Transverse colon (tissue), 4 donors: ENCODE measurements around the gene SHH.

Experiments used
- CTCF ChIP-seq, 5 experiments: fragments of 200-600 bp in 3 of 5; fragments of 450-650 bp in 2 of 5; sonication (generic) in 3 of 5; IDR thresholded peaks; 1 replicate in 2 of 5; 2 replicates in 3 of 5; pipeline ENCODE4 v1.5.1; 2016 to 2017; ENCODE audit warnings: antibody characterized with exemption in 5 of 5, inconsistent platforms in 3 of 5, mild to moderate bottlenecking in 2 of 5, moderate library complexity in 1 of 5
- EP300 ChIP-seq: sonication (generic); formaldehyde crosslinking; IDR thresholded peaks from one replicate; pipeline ENCODE4 v1.6.1; 2017; ENCODE audit warnings: antibody characterized with exemption, low read depth
- POLR2A ChIP-seq: fragments of 450-650 bp; IDR thresholded peaks from one replicate; pipeline ENCODE4 v1.6.1; 2016; ENCODE audit warnings: antibody characterized with exemption, mild to moderate bottlenecking, moderate library complexity
- POLR2AphosphoS5 ChIP-seq, 3 donors: sonication (generic); formaldehyde crosslinking; IDR thresholded peaks; one replicate each; pipeline ENCODE4 v1.6.1; 2016; ENCODE audit warnings: antibody characterized with exemption in 3 of 3

GRCh38 chr7:155847821-155848435 is 35.7 kb upstream of the SHH start:
- TF ChIP-seq CTCF (IDR thresholded peaks at IDR 0.05), result no peak
- no peak for TF ChIP-seq POLR2A
- no peak for TF ChIP-seq EP300
- no peak for TF ChIP-seq POLR2AphosphoS5 (IDR thresholded peaks at IDR 0.05)
